Lower leg skin (tissue), 4 donors: ENCODE data around the gene SLC35D1. TPM values are rescaled to one million over a fixed set of nuclear protein-coding genes. Genes with fewer than 3 reads are reported as not detected.

Experiments used
- DNase-seq, 2 donors: peaks; one replicate each; pipeline ENCODE4 v3.0.0-alpha.2; 2019; ENCODE audit warnings: low spot score in 2 of 2
- H3K4me3 ChIP-seq: fragments of 200-600 bp; sonication (generic); 2 replicates; pipeline ENCODE4 v1.5.1; 2017; ENCODE audit warnings: mild to moderate bottlenecking, low read depth; ENCODE audit not compliant: poor library complexity, severe bottlenecking
- CTCF ChIP-seq, 3 donors: fragments of 450-650 bp; IDR thresholded peaks; one replicate each; pipeline ENCODE4 v1.5.1; 2016; ENCODE audit warnings: antibody characterized with exemption in 3 of 3, mild to moderate bottlenecking in 3 of 3, moderate library complexity in 2 of 3
- POLR2A ChIP-seq, 2 donors: fragments of 450-650 bp; IDR thresholded peaks; one replicate each; pipeline ENCODE4 v1.6.1; 2016 to 2017; ENCODE audit warnings: antibody characterized with exemption in 2 of 2, mild to moderate bottlenecking in 1 of 2, moderate library complexity in 1 of 2
- WGBS, 2 donors: methylation state at CpG; one replicate each; pipeline ENCODE4 v1.1.5; 2018; 5-methylcytosine and 5-hydroxymethylcytosine counted together
- intact Hi-C: fragments of 100-400 bp; cut with DNase I; formaldehyde crosslinking; loops from one replicate; pipeline ENCODE4 v1.15.0; 2023; ENCODE audit warnings: low total_unique reads
- total RNA-seq, 4 donors: library from RNA; depleted of rRNA; stranded (reverse); fragments of >200 nt; gene quantifications; one replicate each; pipeline ENCODE4 v1.1.0, GENCODE V29; 2016

The SLC35D1 gene
- total RNA-seq, 4 donors from 2014 or later: 11.4 to 13.6 (median 12.5) TPM

- no peak overlapping the region for H3K4me3 ChIP-seq
- WGBS, 2 donors: 39 to 44% methylated on average over 2 of the region's 2 CpGs
- TF ChIP-seq CTCF (IDR thresholded peaks at IDR 0.05) (no peak), POLR2A (IDR thresholded peaks at IDR 0.05) (no peak)
- intact Hi-C loops: no loop called here
- no peak for DNase-seq
These were observed 40.4 kb downstream of the SLC35D1 start for GRCh38 chr1:67013573-67013972.

GRCh38 chr1:67009792-67010191 is 44.2 kb downstream of the SLC35D1 start:
- intact Hi-C loops: loop anchor here (5.0 kb wide), 1 partner anchor 1082 kb away; no protein-coding TSS in a partner anchor

GRCh38 chr1:67005068-67005467 is 48.9 kb downstream of the SLC35D1 start:
- no peak overlapping the region for H3K4me3 ChIP-seq
- TF ChIP-seq CTCF (IDR thresholded peaks at IDR 0.05): no peak
- TF ChIP-seq POLR2A (IDR thresholded peaks at IDR 0.05): no peak
- no peak for DNase-seq
- 86 to 92% methylated on average over 8 of the region's 8 CpGs for WGBS, 2 donors
- intact Hi-C loops: loop anchor here (5.0 kb wide), 1 partner anchor 1078 kb away; no protein-coding TSS in a partner anchor

More at GRCh38 chr1:67009792-67010191, 44.2 kb downstream of the SLC35D1 start:
- WGBS, 2 donors: 94 to 96% methylated on average over 3 of the region's 3 CpGs
- DNase-seq: no peak
- H3K4me3 ChIP-seq: no peak overlapping the region
- no peak for TF ChIP-seq POLR2A (IDR thresholded peaks at IDR 0.05)
- no peak for TF ChIP-seq CTCF (IDR thresholded peaks at IDR 0.05)

GRCh38 chr1:67004176-67004575 is 49.8 kb downstream of the SLC35D1 start:
- H3K4me3 ChIP-seq: no peak overlapping the region
- DNase-seq: no peak
- 78 to 93% methylated on average over 1 of the region's 1 CpG for WGBS, 2 donors
- intact Hi-C loops: no loop called here
- TF ChIP-seq POLR2A (IDR thresholded peaks at IDR 0.05) (no peak), CTCF (IDR thresholded peaks at IDR 0.05) (no peak)

- TF ChIP-seq POLR2A (IDR thresholded peaks at IDR 0.05) (no peak), CTCF (IDR thresholded peaks at IDR 0.05) (no peak)
- H3K4me3 ChIP-seq: no peak overlapping the region
- intact Hi-C loops: no loop called here
- DNase-seq: no peak
- WGBS, 2 donors: 79 to 84% methylated on average over 5 of the region's 5 CpGs
These were observed 52.1 kb downstream of the SLC35D1 start for GRCh38 chr1:67001682-67002425.
